BE2C (cell line): ENCODE data around the gene RARA.

Experiments used
- DNase-seq: peaks from one replicate; pipeline ENCODE4 v3.0.0-alpha.2; 2020
- H3K27me3 ChIP-seq: fragments of 250-450 bp; sonication (Bioruptor Pico); 2 replicates; pipeline ENCODE4 v1.5.1; 2020; ENCODE audit warnings: mild to moderate bottlenecking
- H3K36me3 ChIP-seq: fragments of 250-450 bp; sonication (Bioruptor Pico); 2 replicates; pipeline ENCODE4 v1.5.1; 2020; ENCODE audit warnings: mild to moderate bottlenecking
- H3K4me1 ChIP-seq: fragments of 250-450 bp; sonication (Bioruptor Pico); 2 replicates; pipeline ENCODE4 v1.5.1; 2020
- H3K4me3 ChIP-seq: 2 replicates; pipeline ENCODE4 v1.5.1; 2011; ENCODE audit warnings: low read depth, low read length
- H3K9me3 ChIP-seq: fragments of 250-450 bp; sonication (Bioruptor Pico); 2 replicates; pipeline ENCODE4 v1.5.1; 2020
- CTCF ChIP-seq: IDR thresholded peaks from 2 replicates; pipeline ENCODE4 v1.5.1; 2012; ENCODE audit warnings: mild to moderate bottlenecking, low read depth, low read length

RARA gene

GRCh38 chr17:40333781-40334448, 24.9 kb downstream of the RARA start:
- H3K4me3 ChIP-seq: no peak overlapping the region
- no peaks in the 10 kb centered on the region for H3K9me3 ChIP-seq
- TF ChIP-seq CTCF: no peak
- H3K27me3 ChIP-seq: no peaks in the 10 kb centered on the region
- no peak for DNase-seq
- H3K36me3 ChIP-seq: peaks cover 41% of the 10 kb centered on the region
- peaks cover 51% of the 10 kb centered on the region for H3K4me1 ChIP-seq

DNA sequence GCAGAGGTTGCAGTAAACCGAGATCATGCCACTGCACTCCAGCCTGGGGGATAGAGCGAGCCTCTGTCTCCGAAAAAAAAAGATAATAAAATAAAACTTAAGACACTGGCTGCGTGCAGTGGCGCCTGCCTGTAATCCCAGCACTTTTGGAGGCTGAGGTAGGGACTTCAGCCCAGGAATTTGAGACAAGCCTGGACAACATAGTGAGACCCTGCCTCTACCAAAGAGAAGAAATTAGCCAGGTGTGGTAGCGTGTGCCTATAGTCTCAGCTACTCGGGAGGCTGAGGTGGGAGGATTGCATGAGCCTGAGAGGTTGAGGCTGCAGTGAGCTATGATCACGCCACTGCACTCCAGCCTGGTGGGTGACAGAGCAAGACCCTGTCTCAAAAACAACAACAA, 26.6 kb downstream of the RARA start:
- H3K4me1 ChIP-seq: peaks cover 41% of the 10 kb centered on the region
- TF ChIP-seq CTCF: no peak
- H3K9me3 ChIP-seq: no peaks in the 10 kb centered on the region
- DNase-seq: no peak
- H3K27me3 ChIP-seq: no peaks in the 10 kb centered on the region
- peaks cover 49% of the 10 kb centered on the region for H3K36me3 ChIP-seq
- no peak overlapping the region for H3K4me3 ChIP-seq

DNA sequence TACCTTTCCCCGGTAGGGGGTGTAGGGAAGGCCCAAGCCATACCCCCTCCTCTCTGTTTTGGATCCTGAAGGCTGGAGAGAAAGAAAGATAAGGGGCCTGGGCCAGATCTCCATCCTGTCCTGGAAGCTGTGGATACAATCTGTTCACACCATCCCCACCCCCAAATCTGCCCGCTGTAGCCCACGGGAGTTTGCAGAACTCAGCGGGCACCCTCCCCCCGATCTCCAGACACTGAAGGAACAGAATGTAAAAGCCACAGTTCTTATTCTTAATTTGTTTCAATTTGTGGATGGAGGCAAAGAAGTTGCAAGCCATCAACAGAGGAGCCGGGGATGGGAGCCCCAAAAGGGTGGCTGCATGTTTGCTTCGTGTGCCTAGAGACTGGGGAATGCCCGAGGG, 28.4 kb downstream of the RARA start:
- Histone ChIP-seq H3K4me3 (no peak overlapping the region), H3K36me3 (peaks cover 35% of the 10 kb centered on the region), H3K4me1 (peaks cover 32% of the 10 kb centered on the region), H3K27me3 (no peaks in the 10 kb centered on the region), H3K9me3 (no peaks in the 10 kb centered on the region)
- no peak for TF ChIP-seq CTCF
- no peak for DNase-seq

- Histone ChIP-seq H3K4me1 (peaks cover 34% of the 10 kb centered on the region), H3K9me3 (no peaks in the 10 kb centered on the region), H3K27me3 (no peaks in the 10 kb centered on the region), H3K4me3 (no peak overlapping the region), H3K36me3 (peaks cover 40% of the 10 kb centered on the region)
- no peak for DNase-seq
- no peak for TF ChIP-seq CTCF
Observed at GRCh38 chr17:40338058-40338457, 29.1 kb downstream of the RARA start.

DNA sequence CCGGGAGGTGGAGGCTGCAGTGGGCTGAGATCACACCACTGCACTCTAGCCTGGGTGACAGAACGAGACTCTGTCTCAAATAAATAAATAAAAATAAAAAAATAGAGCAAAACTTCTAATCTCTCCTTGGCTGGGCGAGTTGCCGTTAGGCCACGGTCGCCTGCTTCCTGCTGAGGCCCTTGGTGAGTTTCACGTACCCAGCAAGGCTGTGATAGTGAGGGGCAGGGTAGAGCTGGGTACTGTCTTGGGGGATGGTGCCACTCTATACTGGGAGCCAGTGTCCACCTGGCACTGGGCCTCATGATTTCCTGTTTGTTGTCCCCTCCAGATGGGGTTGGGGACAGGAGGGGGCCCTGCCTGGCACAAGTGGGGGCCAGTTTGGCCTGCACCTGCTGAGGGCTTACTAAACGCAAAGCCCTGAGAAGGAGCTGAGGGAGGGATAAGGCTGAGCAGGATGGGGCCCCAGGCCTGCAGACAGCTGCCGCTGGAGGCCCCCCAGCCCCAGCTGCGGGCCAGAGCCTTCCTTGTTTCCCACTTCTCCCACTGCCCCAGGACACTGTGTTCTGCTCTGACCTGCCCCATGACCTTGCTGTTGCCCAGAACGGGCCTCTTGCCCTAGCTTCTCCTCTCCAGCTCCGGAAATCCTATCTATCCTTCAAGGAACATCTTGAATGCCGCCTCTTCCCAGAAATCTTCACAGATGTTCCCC, 30.1 kb downstream of the RARA start:
- H3K4me1 ChIP-seq: peaks cover 37% of the 10 kb centered on the region

More for the DNA sequence above, 30.1 kb downstream of the RARA start:
- no peaks in the 10 kb centered on the region for H3K27me3 ChIP-seq
- no peaks in the 10 kb centered on the region for H3K9me3 ChIP-seq
- TF ChIP-seq CTCF: no peak
- H3K36me3 ChIP-seq: peaks cover 33% of the 10 kb centered on the region
- H3K4me3 ChIP-seq: no peak overlapping the region
- DNase-seq: no peak
